NCI-H82 treated with DMSO at 0.1 percent for 48 hours (cell line): ENCODE data around the gene ARVCF.

Source experiments
- DNase-seq: peaks from one replicate; lab custom pipeline; 2025; ENCODE audit not compliant: unreplicated experiment; lab: John Stamatoyannopoulos, UW

The ARVCF gene

DNA sequence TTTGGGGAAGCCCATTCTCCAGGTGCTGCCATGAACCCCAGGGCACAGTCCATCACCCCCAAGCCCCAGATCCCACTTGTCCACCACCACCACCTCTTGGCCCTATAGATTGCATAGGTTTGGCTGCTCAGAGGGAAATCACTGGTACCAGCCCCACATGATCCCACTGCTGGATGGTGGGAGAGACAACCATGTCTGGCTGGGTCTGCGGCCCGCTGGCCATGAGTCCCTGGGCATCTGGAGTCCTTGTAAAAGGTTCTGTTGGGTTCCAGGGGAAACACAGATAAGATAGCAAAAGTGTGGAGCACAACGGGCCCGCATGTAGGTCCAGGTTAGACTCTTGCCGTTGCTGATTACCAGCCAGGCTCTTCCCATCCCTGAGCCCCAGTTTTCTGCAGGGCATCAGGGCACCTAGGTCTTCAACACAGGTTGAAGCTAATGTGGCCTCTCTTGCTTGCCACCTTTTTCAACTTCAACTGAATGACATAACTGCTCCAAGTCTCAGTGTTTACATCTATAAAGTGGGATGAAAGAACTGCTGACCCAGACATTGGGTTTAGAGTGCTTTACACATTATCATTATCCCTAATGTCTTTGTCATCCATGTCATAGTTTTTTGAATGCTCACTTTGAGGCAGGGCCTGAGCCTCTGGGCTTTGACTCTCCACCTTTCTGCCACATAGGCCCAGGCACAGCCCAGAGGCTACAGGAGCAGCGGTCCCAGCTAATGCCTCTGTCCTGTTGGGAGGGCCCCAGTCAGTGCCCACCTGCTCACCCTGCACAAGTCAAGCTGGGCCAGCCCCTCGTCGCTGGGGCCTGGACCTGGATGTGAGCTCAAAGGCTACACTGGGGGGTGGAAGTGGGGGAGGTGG lies 3.3 kb upstream of the ARVCF start:
- DNase-seq, result no peak

DNA sequence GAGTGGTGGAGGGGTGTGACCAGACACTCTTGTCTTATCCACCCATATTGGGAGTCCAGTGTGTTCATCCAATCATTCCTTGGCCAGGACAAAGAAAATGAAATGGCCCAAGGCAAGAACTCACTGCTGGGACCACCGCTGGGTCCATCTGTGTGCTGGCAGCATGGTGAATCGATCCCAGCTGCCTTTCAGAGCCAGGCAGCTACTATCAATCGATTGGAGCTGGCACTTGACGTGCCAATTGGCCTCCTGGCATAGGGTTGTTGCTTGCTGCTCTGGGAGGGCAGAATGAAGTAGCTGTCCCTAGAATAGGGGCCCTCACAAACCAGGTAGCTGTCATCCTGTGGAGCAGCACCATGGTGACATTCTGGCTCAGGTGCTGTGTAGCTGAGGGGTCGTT lies 1.4 kb upstream of the ARVCF start:
- DNase-seq, result no peak

DNA sequence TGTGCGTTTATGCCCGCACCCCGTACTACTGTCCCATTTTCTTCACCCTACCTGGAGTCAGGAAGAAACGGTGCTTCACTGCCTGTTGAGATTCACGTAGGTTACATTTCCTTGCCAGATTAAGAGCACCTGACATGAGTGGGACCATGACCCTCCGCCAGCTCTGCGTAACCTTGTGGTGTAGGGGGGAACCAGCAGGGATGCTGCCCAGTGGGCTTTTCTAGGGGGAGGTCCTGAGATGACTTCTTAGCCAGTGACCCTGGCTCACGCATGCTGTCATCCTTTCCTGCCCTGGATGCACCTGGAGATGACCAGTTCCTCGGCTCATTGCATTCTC lies 967 bp upstream of the ARVCF start:
- no peak for DNase-seq

DNA sequence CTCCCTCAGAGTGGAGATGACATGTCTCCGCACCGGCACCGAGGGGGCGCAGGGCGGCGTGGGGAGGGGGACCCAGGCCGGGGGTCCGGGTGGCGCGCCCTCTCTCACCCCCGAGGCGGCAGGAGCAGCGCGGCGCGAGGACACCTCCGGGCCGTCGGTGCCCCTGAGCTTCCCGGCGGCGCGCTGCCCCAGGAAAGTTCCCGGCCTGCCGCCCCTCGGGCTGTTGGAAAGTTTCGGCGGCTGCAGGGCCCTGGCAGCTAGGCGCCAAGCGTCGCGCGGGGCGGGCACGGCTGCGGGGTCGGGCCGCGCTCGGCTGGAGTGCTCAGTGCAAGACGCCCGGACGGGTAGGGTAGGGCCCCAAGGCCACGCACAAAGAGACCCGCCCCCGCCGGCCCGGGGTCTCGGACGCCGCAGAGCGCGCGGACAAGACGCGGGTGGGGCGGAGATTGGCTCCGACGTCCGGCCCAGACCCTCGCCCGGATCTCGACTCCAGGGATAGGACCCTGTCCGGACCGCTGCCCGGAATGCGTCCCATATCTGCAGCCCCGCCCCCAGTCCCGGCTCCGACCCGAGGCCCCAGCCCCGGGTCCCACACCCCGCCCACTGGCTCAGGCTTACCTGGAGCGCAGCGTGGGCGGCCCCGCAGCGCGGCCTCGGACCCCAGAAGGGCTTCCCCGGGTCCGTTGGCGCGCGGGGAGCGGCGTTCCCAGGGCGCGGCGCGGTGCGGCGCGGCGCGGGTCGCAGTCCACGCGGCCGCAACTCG lies 471 bp downstream of the ARVCF start:
- DNase-seq, result no peak

DNA sequence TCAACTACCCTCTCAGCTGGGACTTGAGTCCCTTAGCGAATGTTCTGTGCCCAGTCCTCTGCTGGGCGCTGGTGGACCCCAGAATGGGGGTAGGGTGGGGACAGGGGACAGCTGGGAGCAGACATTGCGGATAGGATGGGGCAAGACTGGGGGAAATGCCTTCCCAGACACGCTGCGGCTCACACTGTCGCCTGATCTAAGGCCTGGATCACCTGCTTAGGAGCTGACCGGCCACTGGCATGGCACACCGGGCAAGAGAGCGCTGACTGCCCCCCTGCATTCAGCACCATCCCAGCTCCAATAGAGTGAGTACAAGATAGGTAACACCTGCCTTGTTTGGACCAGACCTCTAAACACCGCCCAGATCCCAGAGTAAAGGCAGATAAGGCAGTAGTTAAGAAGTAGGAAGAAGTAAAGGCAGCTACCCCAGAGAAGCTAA lies 1.4 kb downstream of the ARVCF start:
- DNase-seq, result no peak

DNA sequence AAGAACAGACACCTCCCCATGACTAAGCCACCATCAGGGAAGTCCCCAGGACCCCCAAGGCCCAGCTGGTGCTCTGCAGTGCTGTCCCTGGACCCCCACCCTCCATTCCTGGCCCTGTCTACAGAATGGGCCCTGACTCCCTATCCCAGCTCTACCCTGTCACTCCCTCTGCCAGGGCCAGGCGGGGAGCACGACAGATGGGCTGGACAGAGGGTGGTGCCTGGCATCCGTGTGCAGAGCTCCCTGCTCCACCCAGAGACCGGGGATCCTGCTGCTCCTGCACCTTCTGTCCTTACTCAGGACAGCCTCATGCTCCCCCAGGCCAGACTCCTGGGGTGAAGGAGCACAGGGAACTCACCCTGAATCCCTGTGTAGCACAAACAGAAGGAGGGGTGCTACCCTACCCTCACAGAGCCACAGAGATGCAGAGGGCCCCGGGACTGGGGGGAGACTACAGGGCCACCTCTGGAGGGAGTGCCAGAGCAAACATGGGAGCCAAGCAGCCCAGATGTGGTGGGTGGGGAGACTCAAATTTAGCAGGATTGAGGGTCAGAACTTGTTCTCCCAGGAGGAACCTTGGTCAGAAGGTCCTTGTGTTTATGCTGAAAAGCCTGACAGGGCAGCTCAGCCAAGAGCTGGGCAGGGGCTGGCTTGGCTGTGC lies 2.0 kb downstream of the ARVCF start:
- DNase-seq, result no peak

DNA sequence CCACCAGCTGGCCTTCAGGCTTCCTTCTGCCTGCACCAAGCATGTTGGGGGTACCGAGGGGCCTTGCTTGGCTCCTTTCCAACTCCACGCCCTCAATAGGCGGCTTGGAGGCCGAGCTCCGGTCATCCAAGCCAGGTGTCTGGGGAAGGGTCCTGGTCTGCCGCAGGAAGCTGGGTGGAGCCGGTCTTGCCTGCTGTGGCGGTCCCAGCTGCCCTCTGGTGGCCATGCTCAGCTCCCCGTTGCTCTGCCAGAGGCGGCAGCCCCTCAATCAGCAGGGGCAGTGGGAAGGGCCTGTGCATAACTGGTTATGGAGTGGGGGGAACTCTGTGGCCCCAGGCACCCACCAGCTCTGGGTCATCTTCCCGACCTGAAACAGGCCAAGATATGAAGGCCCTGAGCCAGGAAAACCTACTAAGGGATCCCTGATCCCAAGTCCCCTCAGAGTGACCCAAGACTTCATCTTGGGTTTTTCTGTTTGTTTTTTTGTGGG lies 3.2 kb downstream of the ARVCF start:
- DNase-seq, result peak; percentile 27

DNA sequence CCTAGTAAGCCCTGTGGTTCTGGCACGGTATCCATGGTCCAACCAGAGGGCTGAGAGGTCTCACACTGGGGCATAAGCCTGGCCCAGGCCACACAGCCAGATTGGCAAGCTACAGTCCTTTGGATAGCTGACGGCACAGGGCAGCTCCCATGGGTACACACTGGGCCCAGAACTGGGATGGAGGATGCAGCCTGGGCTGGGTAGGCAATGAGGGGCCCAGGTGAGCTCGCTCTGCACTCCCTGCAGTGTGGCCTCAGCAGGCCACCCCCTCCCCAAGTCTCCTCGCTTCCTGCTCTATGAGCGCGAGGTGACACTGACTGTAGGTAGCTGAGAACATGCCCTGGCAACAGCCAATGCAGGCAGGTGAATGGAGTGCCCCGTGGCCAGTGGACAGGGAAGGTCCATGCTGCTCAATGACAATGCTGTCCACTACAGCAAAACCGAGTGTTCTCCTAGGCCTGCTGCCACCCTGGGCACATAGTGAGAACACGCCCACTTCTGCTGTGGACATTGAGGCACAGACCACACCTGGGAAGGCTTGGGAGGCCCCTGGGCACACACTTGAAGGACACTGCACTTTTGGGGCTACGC lies 3.8 kb downstream of the ARVCF start:
- no peak for DNase-seq

DNA sequence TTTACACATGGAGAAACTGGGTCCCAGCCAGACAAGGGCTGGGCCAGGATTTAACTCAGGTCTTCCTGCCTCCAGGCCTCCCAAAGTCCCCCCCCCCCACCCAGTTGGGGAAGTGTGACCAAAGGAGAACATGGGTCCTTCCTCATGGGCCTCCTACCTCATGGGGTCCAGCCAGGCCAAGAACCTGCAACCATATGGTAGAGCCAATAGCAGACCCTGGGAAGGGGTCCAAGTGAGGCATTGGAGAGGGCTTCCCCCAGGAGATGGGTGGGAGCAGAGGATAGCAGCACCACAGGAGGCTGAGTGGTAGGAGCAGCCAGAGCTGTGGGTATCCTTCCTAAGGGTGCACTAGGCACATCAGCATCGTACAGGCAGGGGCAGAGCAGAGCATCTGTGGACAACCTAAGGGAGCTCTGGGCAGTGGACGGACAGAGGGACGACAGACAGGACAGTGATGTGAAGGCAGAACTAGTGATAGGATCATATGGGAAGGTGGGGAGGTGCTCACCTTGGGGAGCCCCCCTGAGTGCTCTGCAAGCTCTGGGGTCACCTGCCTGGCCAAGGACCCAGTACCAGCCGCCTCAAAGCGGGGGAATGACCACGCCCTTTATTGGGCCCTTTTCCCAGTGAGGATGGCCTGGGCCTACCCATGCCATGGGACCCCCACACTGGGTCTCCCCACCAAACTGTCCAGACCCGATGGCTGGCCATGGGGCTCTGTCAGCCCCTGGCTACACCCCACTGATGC lies 4.5 kb downstream of the ARVCF start:
- no peak for DNase-seq

DNA sequence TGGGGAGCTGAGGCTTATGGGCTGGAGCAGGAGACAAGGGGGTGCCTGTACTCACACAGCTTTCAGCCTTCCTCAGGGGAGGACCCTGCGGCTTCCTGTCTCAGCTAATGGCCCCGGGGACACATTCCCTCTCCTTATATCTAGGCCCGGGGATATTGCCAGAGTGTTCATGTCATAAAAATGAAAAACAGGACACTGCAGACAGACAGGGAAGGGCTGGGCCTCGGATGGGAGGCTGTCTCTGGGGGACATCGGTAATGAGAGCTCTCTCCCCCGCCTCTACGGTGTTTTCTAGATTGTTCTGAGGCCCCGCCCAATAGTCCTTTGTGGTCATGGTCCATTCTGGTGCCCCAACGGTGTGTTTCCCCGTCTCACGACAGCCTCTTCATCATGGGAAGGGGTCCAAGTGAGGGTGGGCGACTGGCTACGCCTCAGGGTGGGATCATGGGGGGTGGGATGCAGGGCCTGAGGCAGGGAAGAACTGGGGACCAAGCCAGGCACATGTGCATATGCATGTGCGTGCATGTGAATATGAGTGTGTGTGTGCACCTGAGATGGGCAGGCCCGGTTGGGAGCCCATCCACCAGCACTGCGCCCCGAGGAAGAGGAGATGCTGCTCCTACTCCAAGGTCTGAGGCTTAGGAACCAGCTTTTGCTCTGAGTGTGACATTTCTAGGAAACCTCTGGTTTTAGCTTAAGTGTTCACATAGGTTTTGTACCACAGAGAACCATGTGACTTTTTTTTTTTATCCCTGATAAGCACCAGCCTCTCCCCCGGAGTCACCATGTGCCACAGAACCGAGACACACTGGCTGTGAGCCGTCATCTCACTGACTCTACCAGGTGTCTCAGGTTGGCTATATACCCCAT lies 5.3 kb downstream of the ARVCF start:
- DNase-seq, result no peak

DNA sequence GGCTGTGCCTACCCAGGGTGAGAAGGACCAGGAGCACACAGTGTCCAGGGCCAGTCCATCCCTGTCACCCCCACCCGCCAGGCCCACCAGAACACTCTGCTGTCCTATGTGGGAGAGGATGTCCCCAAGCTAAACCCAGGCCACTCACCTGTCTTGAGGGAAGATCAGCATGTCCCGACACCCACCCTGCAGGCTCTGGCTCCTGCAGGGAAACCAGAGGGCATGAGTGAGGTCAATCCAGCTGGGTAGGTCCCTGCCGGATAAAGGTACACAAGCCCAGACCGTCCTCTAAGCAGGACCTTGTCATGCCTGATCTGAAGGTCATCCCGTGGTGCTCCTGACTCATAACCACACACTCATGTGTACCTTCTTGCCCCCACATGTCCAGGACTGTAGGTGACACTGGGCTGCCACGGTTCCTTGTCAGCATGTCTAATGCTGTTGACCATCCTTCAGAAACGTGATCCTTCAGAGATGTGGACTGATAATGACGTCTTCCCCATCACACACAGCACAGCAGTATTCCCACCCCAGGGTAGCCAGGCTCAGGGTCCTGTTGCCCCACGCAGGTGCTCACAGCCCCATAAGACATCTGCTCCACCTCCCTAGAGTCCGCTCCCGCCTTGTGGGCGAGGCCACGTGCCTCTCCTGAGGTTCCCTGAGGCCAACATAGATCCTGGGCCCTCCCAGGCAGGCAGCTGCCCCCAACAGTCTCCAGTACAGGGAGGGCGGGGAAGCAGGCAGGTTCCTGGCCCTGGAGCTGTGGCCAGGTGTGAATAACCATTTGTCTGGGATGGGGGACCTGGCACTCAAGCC lies 6.1 kb downstream of the ARVCF start:
- no peak for DNase-seq

DNA sequence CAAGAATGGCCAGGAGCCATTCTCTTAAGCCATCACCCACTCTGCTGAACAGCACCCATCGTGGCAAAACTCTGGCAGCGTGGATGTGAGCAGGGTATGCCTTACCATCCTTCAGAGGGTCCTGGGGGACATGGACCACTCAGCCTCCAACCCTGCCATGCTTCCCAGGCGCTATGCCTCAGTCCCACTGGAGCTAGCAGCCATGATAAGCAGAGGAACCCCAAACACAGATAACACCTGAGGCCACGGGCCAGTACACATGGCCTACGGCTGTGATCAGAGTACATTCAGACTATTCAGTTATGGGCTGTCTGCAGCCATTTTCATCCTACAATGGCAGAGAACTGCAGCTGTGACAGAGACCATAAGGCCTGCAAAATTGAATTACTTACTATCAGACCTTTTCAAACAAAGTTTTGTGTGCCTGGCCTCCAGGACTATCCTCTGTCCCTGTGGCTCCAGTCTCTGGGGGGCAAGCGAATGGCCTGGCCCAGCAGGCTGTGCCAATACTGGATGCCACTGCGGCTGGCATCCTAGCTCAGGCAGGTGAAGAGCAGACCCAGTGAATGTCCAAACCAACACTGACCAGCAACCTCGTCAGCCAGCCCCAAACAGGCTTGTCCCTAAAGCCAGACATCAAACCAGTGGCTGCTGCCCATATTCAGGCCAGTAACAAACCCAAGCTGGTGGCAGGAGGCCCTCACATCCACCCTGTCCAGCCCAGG lies 6.9 kb downstream of the ARVCF start:
- DNase-seq, result no peak

DNA sequence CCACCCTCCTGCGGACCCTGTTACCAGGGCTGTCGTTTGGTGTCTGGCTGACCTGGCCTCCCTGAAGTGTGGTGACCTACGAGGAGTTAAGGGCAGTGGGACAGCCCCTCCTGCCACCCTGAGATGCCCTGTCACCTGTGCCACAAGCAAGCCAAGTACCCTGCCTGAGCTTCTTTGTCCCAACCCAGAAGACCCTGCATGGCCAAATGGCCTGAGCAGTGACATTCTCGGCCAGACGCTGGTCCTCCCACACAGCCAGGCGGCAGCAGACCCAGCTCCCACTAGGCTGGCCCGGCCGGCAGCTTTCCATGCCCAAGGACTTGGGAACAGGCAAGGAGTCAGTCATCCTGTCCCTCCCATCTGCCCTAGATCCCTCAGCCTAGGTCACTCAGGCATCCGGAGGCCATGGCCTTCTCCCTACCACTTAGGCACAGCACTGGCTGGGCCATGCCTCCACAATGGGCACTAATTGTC lies 7.6 kb downstream of the ARVCF start:
- no peak for DNase-seq

DNA sequence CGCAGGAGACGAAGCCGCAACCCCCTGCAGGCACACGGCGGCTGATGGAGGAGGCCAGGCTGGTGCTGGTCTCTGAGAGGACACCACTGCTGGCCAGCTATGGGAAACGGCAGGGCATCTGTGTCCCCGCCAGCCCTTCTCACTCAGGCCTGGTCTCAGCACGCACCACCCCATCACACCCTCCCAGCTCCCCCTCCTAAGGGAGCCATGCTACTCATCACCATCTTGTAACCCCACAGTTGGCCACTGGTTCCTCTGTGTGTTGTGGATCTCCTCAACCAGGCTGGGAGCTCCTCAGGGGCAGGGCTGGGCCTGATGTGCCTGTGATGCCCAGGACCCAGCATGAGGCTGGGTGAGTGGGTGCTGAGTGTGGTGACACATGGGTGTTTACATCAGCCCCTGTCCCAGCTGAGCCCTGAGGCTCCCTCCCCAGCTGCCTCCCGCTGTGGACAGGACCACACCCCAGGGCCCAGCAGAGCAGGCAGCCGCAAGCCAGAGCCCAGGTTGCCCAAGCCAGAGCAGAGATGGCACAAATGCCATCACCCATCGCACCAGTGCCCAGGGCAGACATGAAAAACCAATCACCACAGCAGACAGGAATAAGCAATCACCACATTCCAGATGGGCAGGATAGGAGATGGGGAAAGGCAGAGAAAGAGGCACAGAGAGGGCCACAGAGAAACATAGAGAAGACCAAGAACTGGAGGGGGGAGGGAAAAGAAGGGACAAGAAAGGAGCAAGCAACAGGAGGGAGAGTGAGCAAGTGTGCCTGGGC lies 8.2 kb downstream of the ARVCF start:
- no peak for DNase-seq

DNA sequence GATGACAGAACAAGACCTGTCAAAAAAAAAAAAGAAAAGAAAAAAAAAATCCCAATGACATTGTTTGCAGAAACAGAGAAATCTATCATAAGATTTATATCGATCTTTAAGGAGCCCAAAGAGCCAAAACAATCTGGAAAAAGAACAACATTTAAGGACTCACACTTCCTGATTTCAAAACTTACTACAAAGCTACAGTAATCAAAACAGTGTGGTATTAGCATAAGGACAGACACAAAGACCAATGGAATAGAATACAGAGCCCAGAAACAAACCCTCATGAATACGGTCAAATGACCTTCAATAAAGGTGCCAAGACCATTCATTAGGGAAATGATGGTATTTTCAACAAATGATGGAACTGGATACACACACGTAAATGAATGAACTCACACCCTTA lies 12.2 kb downstream of the ARVCF start:
- no peak for DNase-seq

DNA sequence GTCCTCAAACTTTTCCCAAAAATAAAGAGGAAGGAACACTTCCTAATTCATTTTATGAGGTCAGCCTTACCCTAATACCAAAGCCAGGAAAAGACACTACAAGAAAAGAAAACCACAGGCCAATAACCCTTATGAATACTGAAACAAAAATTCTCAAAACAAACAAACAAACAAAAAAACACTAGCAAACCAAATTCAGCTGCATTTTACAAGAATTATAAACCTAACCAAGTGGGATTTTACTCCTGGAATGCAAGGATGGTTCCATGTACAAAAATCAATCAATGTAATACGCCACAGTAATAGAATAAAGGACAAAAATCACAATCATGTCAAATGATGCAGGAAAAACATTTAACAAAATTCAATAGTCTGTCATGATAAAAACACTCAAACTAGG lies 13.3 kb downstream of the ARVCF start:
- no peak for DNase-seq

DNA sequence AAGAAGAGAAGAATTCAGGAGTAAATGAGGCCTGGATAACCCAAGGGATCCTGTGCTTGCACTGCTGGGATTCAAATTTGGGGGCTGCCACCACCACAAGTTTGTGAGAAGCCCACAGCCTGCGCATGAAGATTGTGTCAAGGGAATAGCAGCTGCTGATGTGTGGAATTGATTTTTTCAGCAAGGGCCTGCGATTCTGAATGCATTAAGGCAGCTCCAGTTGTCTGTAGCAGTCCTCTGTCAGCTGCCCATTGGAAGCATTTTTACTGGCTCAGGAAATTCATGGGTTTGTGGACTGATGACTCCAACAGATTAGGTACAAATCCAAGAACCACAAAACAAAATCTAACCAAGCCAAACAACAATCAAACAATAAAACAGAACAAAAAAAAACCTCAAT lies 14.0 kb downstream of the ARVCF start:
- DNase-seq, result no peak
